DOHH2 (cell line): ENCODE results near the gene RAB4A.

Experiments used
- CTCF ChIP-seq: fragments of 200-600 bp; sonication (generic); IDR thresholded peaks from one replicate; pipeline ENCODE4 v1.5.1; 2014; ENCODE audit warnings: antibody characterized with exemption, mild to moderate bottlenecking, low read depth, low read length; ENCODE audit not compliant: poor library complexity, severe bottlenecking
- EZH2phosphoT487 ChIP-seq: fragments of 200-600 bp; sonication (generic); IDR thresholded peaks from 2 replicates; pipeline ENCODE4 v1.6.1; 2017; ENCODE audit warnings: borderline replicate concordance, mild to moderate bottlenecking, antibody characterized with exemption, low read length, moderate library complexity, mixed read lengths

GRCh38 chr1:229241390-229241789, 29.5 kb upstream of the RAB4A start:
- TF ChIP-seq CTCF (no peak), EZH2phosphoT487 (no peak)
